HepG2 (cell line): ENCODE data around the gene ANKRD65. TPM values are rescaled to one million over a fixed set of nuclear protein-coding genes. Genes with fewer than 3 reads are reported as not detected.

Source experiments
- ATF7 ChIP-seq, 2 experiments: fragments of 450-650 bp in 1 of 2; sonication (generic) in 1 of 2; formaldehyde crosslinking in 1 of 2; IDR thresholded peaks; 2 replicates each; pipeline versions ENCODE4 v1.4.0 to v1.6.1; 2016 to 2020; ENCODE audit warnings: antibody characterized with exemption in 1 of 2, mild to moderate bottlenecking in 1 of 2, missing genetic modification reagents in 1 of 2
- BCL6 ChIP-seq: IDR thresholded peaks from 2 replicates; pipeline ENCODE4 v1.6.1; 2016; ENCODE audit warnings: missing genetic modification reagents, missing compliant biosample characterization
- BRD4 ChIP-seq: sonication (generic); formaldehyde crosslinking; IDR thresholded peaks from 2 replicates; pipeline ENCODE4 v1.4.0; 2020; ENCODE audit warnings: missing genetic modification reagents
- CHD4 ChIP-seq: fragments of 200-600 bp; sonication (generic); IDR thresholded peaks from 2 replicates; pipeline ENCODE4 v1.7.0; 2017; ENCODE audit warnings: mild to moderate bottlenecking, low read length, borderline replicate concordance
- DDIT3 ChIP-seq: sonication (generic); formaldehyde crosslinking; IDR thresholded peaks from 2 replicates; pipeline ENCODE4 v1.4.0; 2020; ENCODE audit warnings: mild to moderate bottlenecking, missing genetic modification reagents
- GZF1 ChIP-seq: sonication (generic); formaldehyde crosslinking; IDR thresholded peaks from 2 replicates; pipeline ENCODE4 v1.5.1; 2020; ENCODE audit warnings: mild to moderate bottlenecking, missing genetic modification reagents
- MEF2D ChIP-seq: sonication (generic); formaldehyde crosslinking; IDR thresholded peaks from 2 replicates; pipeline ENCODE4 v1.5.1; 2020; ENCODE audit warnings: mild to moderate bottlenecking, missing genetic modification reagents
- NR2C2 ChIP-seq: sonication (generic); formaldehyde crosslinking; IDR thresholded peaks from 2 replicates; pipeline ENCODE4 v1.4.0; 2020; ENCODE audit warnings: missing genetic modification reagents, mild to moderate bottlenecking, moderate library complexity, borderline replicate concordance
- NR3C1 ChIP-seq: sonication (generic); formaldehyde crosslinking; IDR thresholded peaks from 2 replicates; pipeline ENCODE4 v1.4.0; 2020; ENCODE audit warnings: missing genetic modification reagents
- SAFB2 ChIP-seq: sonication (generic); formaldehyde crosslinking; IDR thresholded peaks from 2 replicates; pipeline ENCODE4 v1.5.1; 2020; ENCODE audit warnings: missing genetic modification reagents, low read depth, mild to moderate bottlenecking, borderline replicate concordance
- SMARCC2 ChIP-seq: fragments of 450-650 bp; IDR thresholded peaks from 2 replicates; pipeline ENCODE4 v1.6.1; 2017; ENCODE audit warnings: antibody characterized with exemption, mild to moderate bottlenecking
- SUZ12 ChIP-seq: fragments of 150-350 bp; IDR thresholded peaks from 2 replicates; pipeline ENCODE4 v1.6.1; 2014; ENCODE audit warnings: low read depth, low read length
- TFAP4 ChIP-seq: sonication (generic); IDR thresholded peaks from 2 replicates; pipeline ENCODE4 v1.6.1; 2016; ENCODE audit warnings: low read depth, borderline replicate concordance
- ZC3H13 ChIP-seq: sonication (generic); formaldehyde crosslinking; IDR thresholded peaks from 2 replicates; pipeline ENCODE4 v1.8.1; 2023; ENCODE audit warnings: mild to moderate bottlenecking, missing genetic modification reagents, moderate library complexity
- ZFYVE20 ChIP-seq: sonication (generic); formaldehyde crosslinking; IDR thresholded peaks from 2 replicates; pipeline ENCODE4 v1.8.0; 2023; ENCODE audit warnings: low read depth, mild to moderate bottlenecking, moderate library complexity, missing genetic modification reagents, borderline replicate concordance
- ZGPAT ChIP-seq: IDR thresholded peaks from 2 replicates; pipeline ENCODE4 v1.6.1; 2016; ENCODE audit warnings: mild to moderate bottlenecking
- ZMYM3 ChIP-seq: sonication (generic); formaldehyde crosslinking; IDR thresholded peaks from 2 replicates; pipeline ENCODE4 v1.5.1; 2020; ENCODE audit warnings: mild to moderate bottlenecking, missing genetic modification reagents
- ZNF136 ChIP-seq: sonication (generic); formaldehyde crosslinking; IDR thresholded peaks from 2 replicates; pipeline ENCODE4 v1.8.1; 2022; ENCODE audit warnings: low read depth, mild to moderate bottlenecking, moderate library complexity, missing genetic modification reagents
- ZNF18 ChIP-seq: sonication (generic); formaldehyde crosslinking; IDR thresholded peaks from 2 replicates; pipeline ENCODE4 v1.8.0; 2022; ENCODE audit warnings: mild to moderate bottlenecking, missing genetic modification reagents; ENCODE audit not compliant: insufficient replicate concordance
- ZNF234 ChIP-seq: sonication (generic); formaldehyde crosslinking; conservative IDR thresholded peaks from 2 replicates; pipeline ENCODE4 v1.5.1; 2020; ENCODE audit warnings: mild to moderate bottlenecking, missing genetic modification reagents
- ZNF253 ChIP-seq: sonication (generic); formaldehyde crosslinking; IDR thresholded peaks from 2 replicates; pipeline ENCODE4 v1.8.0; 2022; ENCODE audit warnings: mild to moderate bottlenecking, missing genetic modification reagents, borderline replicate concordance
- ZNF616 ChIP-seq: sonication (generic); formaldehyde crosslinking; IDR thresholded peaks from 2 replicates; pipeline ENCODE4 v1.5.0; 2020; ENCODE audit warnings: low read depth, mild to moderate bottlenecking, missing genetic modification reagents
- ZNF746 ChIP-seq: sonication (generic); formaldehyde crosslinking; IDR thresholded peaks from 2 replicates; pipeline ENCODE4 v1.8.0; 2022; ENCODE audit warnings: mild to moderate bottlenecking, missing genetic modification reagents
- ZNF75D ChIP-seq: sonication (generic); formaldehyde crosslinking; IDR thresholded peaks from 2 replicates; pipeline ENCODE4 v1.8.1; 2023; ENCODE audit warnings: missing genetic modification reagents, mild to moderate bottlenecking, borderline replicate concordance
- ZNF782 ChIP-seq: sonication (generic); formaldehyde crosslinking; IDR thresholded peaks from 2 replicates; pipeline ENCODE4 v1.4.0; 2020; ENCODE audit warnings: missing genetic modification reagents, mild to moderate bottlenecking, borderline replicate concordance
- ZNF83 ChIP-seq: sonication (generic); formaldehyde crosslinking; IDR thresholded peaks from 2 replicates; pipeline ENCODE4 v1.4.0; 2020; ENCODE audit warnings: missing genetic modification reagents, mild to moderate bottlenecking, borderline replicate concordance
- polyA plus RNA-seq, 8 experiments: library from polyadenylated mRNA; depleted of rRNA in 3 of 8; stranded (reverse) in 7 of 8; unstranded in 1 of 8; fragments of >200 nt; fragmentation: Illumina TruSeq in 4 of 8; extraction: Trizol in 4 of 8; gene quantifications; 2 replicates each; pipeline versions ENCODE4 v1.2.1 to v1.2.3, GENCODE V29; 2011 to 2016; ENCODE audit warnings: low read depth in 4 of 8, missing spikeins in 1 of 8, mixed read lengths in 1 of 8; ENCODE audit not compliant: insufficient read depth in 1 of 8
- total RNA-seq, 5 experiments: library from RNA; depleted of rRNA; stranded (reverse); fragments of >200 nt; fragmentation: Illumina TruSeq; extraction: Trizol; gene quantifications; 2 replicates each; pipeline ENCODE4 v1.2.3, GENCODE V29; 2016; ENCODE audit warnings: low read depth in 1 of 5

The ANKRD65 gene
- total and polyA plus RNA-seq, 2 of the 13 experiments (the other 11 are each of a cell fraction or from before 2014, with no cell fraction given): 12.1 to 30.1 TPM

- TF ChIP-seq ZNF253 (CRISPR knock-in tag): peak; percentile 12; the same call in 1 of the 2 replicates
- no peak for TF ChIP-seq NR2C2 (CRISPR knock-in tag)
- TF ChIP-seq ZC3H13 (CRISPR knock-in tag): no peak
- TF ChIP-seq TFAP4: no peak
- TF ChIP-seq ZNF746 (CRISPR knock-in tag): no peak
- no peak for TF ChIP-seq ZGPAT (CRISPR knock-in tag)
- TF ChIP-seq MEF2D (CRISPR knock-in tag): no peak
- peak; percentile 32; the same call in 1 of the 2 replicates for TF ChIP-seq BRD4
- TF ChIP-seq ZNF616 (CRISPR knock-in tag): peak; percentile 66; the same call in 1 of the 2 replicates
- TF ChIP-seq ZNF782 (CRISPR knock-in tag): no peak
- no peak for TF ChIP-seq DDIT3 (CRISPR knock-in tag)
- no peak for TF ChIP-seq CHD4
- no peak for TF ChIP-seq ATF7 (IDR thresholded peaks at IDR 0.05)
- no peak for TF ChIP-seq ATF7 (CRISPR knock-in tag; IDR thresholded peaks at IDR 0.05)
- TF ChIP-seq GZF1 (CRISPR knock-in tag): 0 out of 2 replicates have a peak, but pooled peaks have one; percentile 37
- 0 out of 2 replicates have a peak, but pooled peaks have one; percentile 17 for TF ChIP-seq ZNF136 (CRISPR knock-in tag)
- TF ChIP-seq ZNF18 (CRISPR knock-in tag): peak; percentile 14
- TF ChIP-seq NR3C1 (CRISPR knock-in tag): no peak
- no peak for TF ChIP-seq SMARCC2
- 0 out of 2 replicates have a peak, but pooled peaks have one; percentile 60 for TF ChIP-seq ZNF75D (CRISPR knock-in tag)
- TF ChIP-seq ZFYVE20: 0 out of 2 replicates have a peak, but pooled peaks have one; percentile 80
- no peak for TF ChIP-seq ZNF83
- TF ChIP-seq SUZ12: no peak
- TF ChIP-seq SAFB2 (CRISPR knock-in tag): 0 out of 2 replicates have a peak, but pooled peaks have one; percentile 6
- TF ChIP-seq ZMYM3: no peak
- TF ChIP-seq BCL6 (CRISPR knock-in tag): no peak
- 0 out of 2 replicates have a peak, but pooled peaks have one; percentile 30 for TF ChIP-seq ZNF234 (CRISPR knock-in tag)
Measured at GRCh38 chr1:1399872-1400575, 21.1 kb downstream of the ANKRD65 start (continued).
